ENCODE results near the gene ARCN1.
"Not testable (repeated sequence)": the region's sequence is repeated elsewhere in the genome, so short reads cannot be mapped to it uniquely, and the experiment has no call there.

Gene ARCN1

DNA sequence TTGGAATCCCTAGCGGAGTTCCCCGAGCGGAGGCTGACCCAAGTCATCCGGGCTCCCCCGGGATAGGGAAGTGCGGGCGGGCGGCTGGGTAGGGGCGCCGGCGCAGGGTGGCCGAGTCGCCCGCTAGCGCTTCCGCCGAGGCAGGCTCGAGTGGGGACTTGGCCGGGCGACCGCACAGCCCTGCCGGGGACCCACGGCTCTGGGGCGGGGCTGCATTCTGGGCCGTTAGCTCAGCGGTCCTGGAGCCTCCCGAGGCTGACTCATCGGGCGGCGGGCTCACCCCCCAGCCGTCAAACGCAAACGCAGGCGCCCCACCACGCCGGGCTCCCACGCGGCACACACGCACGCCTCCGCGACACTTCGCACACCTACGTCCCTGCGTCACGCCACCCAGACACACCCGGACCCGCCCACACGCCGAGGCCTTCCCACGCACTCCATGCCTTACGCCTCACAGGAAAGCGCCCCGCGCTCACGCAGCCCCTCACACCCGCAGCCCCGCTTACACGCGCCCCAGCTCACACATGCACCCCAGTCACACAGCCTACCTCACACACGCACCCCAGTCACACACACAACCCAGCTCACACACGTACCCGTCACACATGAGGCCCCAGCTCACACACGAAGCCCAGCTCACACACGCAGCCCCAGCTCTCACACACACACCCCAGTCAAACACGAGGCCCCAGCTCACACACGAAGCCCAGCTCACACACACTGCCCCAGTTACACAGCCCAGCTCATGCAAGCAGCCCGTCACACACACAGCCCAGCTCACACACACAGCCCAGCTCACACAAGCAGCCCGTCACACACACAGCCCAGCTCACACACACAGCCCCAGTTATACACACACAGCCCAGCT, 36.4 kb downstream of the ARCN1 start:
- ChIA-PET CTCF (interaction anchor here (0.7 to 6.0 kb wide), 6 partner anchors 8 to 81 kb away, joined by 3 to 68 read pairs (median 3); no protein-coding TSS in a partner anchor), POLR2A (interaction anchor here (0.6 kb wide), 1 partner anchor 672 kb away, joined by 4 read pairs; no protein-coding TSS in a partner anchor)
- DNase-seq (ENCODE audit: extremely low spot score) = peak; percentile 54
- TF ChIP-seq CTCF (IDR thresholded peaks at IDR 0.05; ENCODE audit: control extremely low read depth, extremely low read depth, low read depth, missing control alignments) = no peak

GRCh38 chr11:118609380-118610224, 37.4 kb downstream of the ARCN1 start:
- DNase-seq (ENCODE audit: extremely low spot score) = no peak
- ChIA-PET POLR2A (no interaction called here), CTCF (interaction anchor here (0.7 to 6.0 kb wide), 12 partner anchors 9 to 81 kb away, joined by 3 to 68 read pairs (median 4); no protein-coding TSS in a partner anchor)
- TF ChIP-seq CTCF (IDR thresholded peaks at IDR 0.05; ENCODE audit: control extremely low read depth, extremely low read depth, low read depth, missing control alignments) = no peak

DNA sequence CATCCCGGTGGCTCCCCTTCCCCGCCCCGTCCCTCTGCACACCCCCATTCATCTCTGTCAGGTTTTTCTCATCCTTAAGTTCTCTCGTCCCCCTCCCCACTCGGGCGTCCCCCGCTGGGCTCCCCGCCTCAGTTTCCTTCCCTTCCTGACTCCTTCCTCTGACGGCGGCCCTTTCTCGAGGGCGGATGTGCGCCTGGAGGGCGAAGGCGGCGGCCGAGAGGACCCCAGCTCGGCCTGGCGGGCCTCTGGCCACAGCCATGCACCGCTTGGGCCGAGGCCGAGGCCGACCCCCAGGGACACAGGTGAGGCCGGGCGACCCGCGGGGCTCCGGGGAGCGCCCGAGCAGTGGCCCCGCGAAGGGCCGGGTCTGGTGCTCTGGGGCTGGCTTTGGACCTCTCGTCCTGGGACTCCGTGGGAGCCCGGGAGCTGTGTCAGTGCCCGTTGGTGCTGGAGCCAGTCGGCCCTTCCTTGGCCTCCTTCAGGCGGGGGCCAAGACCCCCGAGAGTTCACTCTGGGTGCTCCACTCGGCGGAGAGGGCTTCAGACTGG, 38.1 kb downstream of the ARCN1 start:
- ChIA-PET POLR2A (no interaction called here), CTCF (interaction anchor here (0.9 to 2.8 kb wide), 7 partner anchors 10 to 80 kb away, joined by 3 to 10 read pairs (median 4); no protein-coding TSS in a partner anchor)
- no peak for TF ChIP-seq CTCF (IDR thresholded peaks at IDR 0.05; ENCODE audit: control extremely low read depth, extremely low read depth, low read depth, missing control alignments)

GRCh38 chr11:118610773-118611432, 38.7 kb downstream of the ARCN1 start:
- TF ChIP-seq CTCF (IDR thresholded peaks at IDR 0.05; ENCODE audit: control extremely low read depth, extremely low read depth, low read depth, missing control alignments) = peak; percentile 94
- POLR2A ChIA-PET = no interaction called here
- CTCF ChIA-PET = interaction anchor here (0.9 to 2.8 kb wide), 9 partner anchors 9 to 79 kb away, joined by 3 to 10 read pairs (median 6); no protein-coding TSS in a partner anchor
- peak; percentile 85 for DNase-seq (ENCODE audit: extremely low spot score)

More for the DNA sequence above, 38.1 kb downstream of the ARCN1 start:
- DNase-seq (ENCODE audit: extremely low spot score) = no peak

- CTCF ChIA-PET = interaction anchor here (1.4 to 2.8 kb wide), 8 partner anchors 9 to 79 kb away, joined by 3 to 10 read pairs (median 6); no protein-coding TSS in a partner anchor
- POLR2A ChIA-PET; DNase-seq (ENCODE audit: extremely low spot score): not testable (repeated sequence)
These were observed 39.2 kb downstream of the ARCN1 start for GRCh38 chr11:118611433-118611795.

DNA sequence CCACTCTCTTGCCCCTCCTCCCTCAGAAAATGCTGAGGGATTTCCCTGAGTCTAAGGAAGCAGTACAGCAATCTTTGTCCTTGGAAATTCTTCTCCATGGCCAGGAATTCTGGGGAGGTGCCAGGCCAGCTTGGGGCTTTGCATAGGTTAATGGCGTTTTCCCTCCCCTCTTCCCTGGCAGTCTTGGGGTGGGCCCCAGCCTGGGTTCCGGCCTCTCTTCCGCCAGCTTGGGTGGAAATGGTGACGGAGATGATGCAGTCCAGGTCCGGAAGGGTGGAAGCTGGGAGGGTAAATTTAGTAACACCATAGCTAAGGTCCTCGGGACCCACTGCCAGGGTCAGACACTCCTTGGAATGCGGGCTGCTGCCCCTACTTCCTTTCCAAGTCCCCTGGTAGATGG, 40.2 kb downstream of the ARCN1 start:
- TF ChIP-seq CTCF (IDR thresholded peaks at IDR 0.05; ENCODE audit: control extremely low read depth, extremely low read depth, low read depth, missing control alignments) = no peak
- POLR2A ChIA-PET = interaction anchor here (0.6 kb wide), 1 partner anchor 243 kb away, joined by 5 read pairs; no protein-coding TSS in a partner anchor
- CTCF ChIA-PET = interaction anchor here (1.4 to 2.8 kb wide), 7 partner anchors 8 to 24 kb away, joined by 4 to 10 read pairs (median 8); no protein-coding TSS in a partner anchor
- DNase-seq (ENCODE audit: extremely low spot score) = no peak

Data from GM10248 (cell line).